Kidney (tissue), 14 donors: ENCODE data around the gene FN1. TPM values are rescaled to one million over a fixed set of nuclear protein-coding genes. Genes with fewer than 3 reads are reported as not detected.
A peak's percentile ranks its signal among the peaks of the same experiment; 100 is the strongest.

ENCODE experiments used
- DNase-seq, 5 donors: peaks; one replicate each; pipeline ENCODE4 v3.0.0-alpha.2; 2013 to 2020
- FAIRE-seq: peaks from 2 replicates; lab custom pipeline; 2012; peaks lifted over from hg19 to GRCh38; lab: Jason Lieb, UNC
- H3K27ac ChIP-seq, 2 donors: one replicate each; pipeline ENCODE4 v1.7.0; 2013; ENCODE audit warnings: low read depth in 2 of 2, low read length in 2 of 2, inconsistent platforms in 1 of 2
- H3K27me3 ChIP-seq: one replicate; pipeline ENCODE4 v1.7.1; 2013; ENCODE audit warnings: low read length, inconsistent platforms; ENCODE audit not compliant: control insufficient read depth, insufficient read depth
- H3K36me3 ChIP-seq, 3 donors: one replicate each; pipeline versions ENCODE4 v1.7.0 to v1.7.1; 2013; ENCODE audit warnings: low read length in 3 of 3, control low read depth in 1 of 3, inconsistent platforms in 1 of 3; ENCODE audit not compliant: insufficient read depth in 3 of 3, control insufficient read depth in 2 of 3
- H3K4me1 ChIP-seq, 3 donors: one replicate each; pipeline versions ENCODE4 v1.7.0 to v1.7.1; 2013; ENCODE audit warnings: low read length in 3 of 3, inconsistent platforms in 1 of 3, low read depth in 1 of 3; ENCODE audit not compliant: control insufficient read depth in 2 of 3, insufficient read depth in 2 of 3
- H3K4me3 ChIP-seq, 3 donors: one replicate each; pipeline versions ENCODE4 v1.7.0 to v1.8.1; 2013; ENCODE audit warnings: low read length in 3 of 3, control low read depth in 1 of 3, inconsistent platforms in 1 of 3
- H3K9ac ChIP-seq, 3 donors: one replicate each; pipeline versions ENCODE4 v1.7.0 to v1.7.1; 2013; ENCODE audit warnings: low read length in 3 of 3, control low read depth in 1 of 3, inconsistent platforms in 1 of 3
- H3K9me3 ChIP-seq, 3 donors: one replicate each; pipeline versions ENCODE4 v1.7.0 to v1.7.1; 2013; ENCODE audit warnings: low read length in 3 of 3, control low read depth in 1 of 3, inconsistent platforms in 1 of 3; ENCODE audit not compliant: control insufficient read depth in 2 of 3, insufficient read depth in 1 of 3
- intact Hi-C: fragments of 100-400 bp; cut with DNase I; formaldehyde crosslinking; loops from one replicate; pipeline ENCODE4 v1.11.1; 2022
- polyA plus RNA-seq: library from polyadenylated mRNA; stranded (reverse); fragments of 350-450 nt; fragmentation: Illumina TruSeq; extraction: RNeasy Lipid Tissue Mini Kit (QIAGEN cat#74804); gene quantifications from one replicate; pipeline ENCODE4 v1.2.3, GENCODE V29; 2014; ENCODE audit warnings: low read depth, low replicate concordance; ENCODE audit not compliant: insufficient read depth
- total RNA-seq: library from RNA; stranded (reverse); fragmentation: NEBNext Ultra II Directional; extraction: Animal tissue kit (Norgen Biotek cat#: 25700); gene quantifications from one replicate; pipeline ENCODE4 v1.2.1, GENCODE V29; 2021
- TF ChIP-seq, protein P1 (sequence below): IDR thresholded peaks from 3 replicates; pipeline ENCODE4 v1.5.1; 2012; ENCODE audit warnings: mild to moderate bottlenecking, moderate library complexity, borderline replicate concordance; ENCODE audit not compliant: insufficient read depth; ENCODE audit errors: extremely low read depth
- donor health status: control.
- donor health status: control.
- donor health status: control.
- donor health status: control.
- donor health status: control.
- donor health status: DM: yes; HTN: yes; CAD: no.
- donor health status: Normal renal cell carcinoma (clear cell type).

The FN1 gene
- total and polyA plus RNA-seq, 2 donors from 2014 or later: 92.1 to 289 TPM

DNA sequence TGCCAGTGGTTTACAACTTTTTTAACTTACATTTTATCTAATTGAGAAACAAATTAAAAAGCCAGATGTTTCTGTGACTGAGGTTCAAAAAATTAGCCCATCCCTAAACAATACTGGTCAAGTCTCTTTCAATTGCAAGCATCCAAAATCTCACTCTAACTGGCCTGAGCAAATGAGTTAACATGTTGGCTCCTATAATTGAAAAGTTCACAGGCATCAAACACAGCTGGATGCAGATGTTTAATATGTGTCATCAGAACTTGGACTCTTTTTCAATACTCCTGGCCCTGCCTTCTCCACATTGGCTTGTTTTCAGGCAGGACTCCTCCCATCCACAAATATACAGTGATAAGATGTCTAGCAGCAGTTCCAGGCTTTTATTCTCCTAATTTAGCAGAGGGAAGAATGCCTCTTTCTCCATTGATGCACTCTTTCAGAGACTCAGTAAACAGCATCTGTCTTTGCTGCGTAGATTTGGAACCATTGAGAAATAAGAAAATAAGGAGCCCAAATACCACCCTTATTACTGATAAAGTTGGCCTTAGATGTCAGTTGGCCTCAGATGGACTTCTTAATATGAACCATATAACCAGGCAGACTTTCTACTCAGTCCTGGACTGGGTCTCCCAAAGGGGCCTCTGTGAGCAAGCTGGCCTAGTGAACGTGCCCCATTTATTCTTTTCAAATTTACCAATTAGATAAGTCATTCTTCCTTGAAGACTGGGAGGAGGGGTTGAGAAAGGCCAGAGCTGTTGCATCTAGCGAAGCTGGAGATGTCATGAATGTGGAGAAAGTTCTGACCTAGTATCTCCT lies 30.4 kb upstream of the FN1 start:
- Histone ChIP-seq H3K9ac (no peak overlapping the region), H3K36me3 (no peaks in the 10 kb centered on the region), H3K4me3 (no peak overlapping the region), H3K27me3 (no peaks in the 10 kb centered on the region), H3K27ac (no peak overlapping the region), H3K4me1 (no peaks in the 10 kb centered on the region), H3K9me3 (no peaks in the 10 kb centered on the region)
- intact Hi-C loops: no loop called here
- TF ChIP-seq, protein P1, sequence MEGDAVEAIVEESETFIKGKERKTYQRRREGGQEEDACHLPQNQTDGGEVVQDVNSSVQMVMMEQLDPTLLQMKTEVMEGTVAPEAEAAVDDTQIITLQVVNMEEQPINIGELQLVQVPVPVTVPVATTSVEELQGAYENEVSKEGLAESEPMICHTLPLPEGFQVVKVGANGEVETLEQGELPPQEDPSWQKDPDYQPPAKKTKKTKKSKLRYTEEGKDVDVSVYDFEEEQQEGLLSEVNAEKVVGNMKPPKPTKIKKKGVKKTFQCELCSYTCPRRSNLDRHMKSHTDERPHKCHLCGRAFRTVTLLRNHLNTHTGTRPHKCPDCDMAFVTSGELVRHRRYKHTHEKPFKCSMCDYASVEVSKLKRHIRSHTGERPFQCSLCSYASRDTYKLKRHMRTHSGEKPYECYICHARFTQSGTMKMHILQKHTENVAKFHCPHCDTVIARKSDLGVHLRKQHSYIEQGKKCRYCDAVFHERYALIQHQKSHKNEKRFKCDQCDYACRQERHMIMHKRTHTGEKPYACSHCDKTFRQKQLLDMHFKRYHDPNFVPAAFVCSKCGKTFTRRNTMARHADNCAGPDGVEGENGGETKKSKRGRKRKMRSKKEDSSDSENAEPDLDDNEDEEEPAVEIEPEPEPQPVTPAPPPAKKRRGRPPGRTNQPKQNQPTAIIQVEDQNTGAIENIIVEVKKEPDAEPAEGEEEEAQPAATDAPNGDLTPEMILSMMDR: no peak
- DNase-seq (peak in 1 of 5 donors; percentile 60), FAIRE-seq (no peak)

DNA sequence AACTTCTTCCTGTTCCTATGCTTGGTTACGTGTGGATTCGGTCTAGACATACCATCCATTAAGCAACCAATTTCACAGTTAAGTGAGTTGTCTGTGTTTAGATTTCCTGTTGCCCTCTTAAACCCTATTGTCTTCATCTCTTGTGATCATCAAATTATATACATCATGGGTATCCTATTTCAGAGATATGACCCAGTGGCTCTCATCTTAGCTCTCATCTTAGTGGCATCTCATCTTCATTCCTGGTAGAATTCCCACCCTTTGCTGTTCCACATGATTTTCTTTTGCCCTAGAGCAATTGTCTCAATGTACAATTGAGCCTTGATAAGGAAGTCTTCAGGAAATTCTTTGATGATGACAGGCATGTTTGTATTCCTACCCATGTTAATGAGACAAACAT lies 29.4 kb upstream of the FN1 start:
- intact Hi-C loops: no loop called here

DNA sequence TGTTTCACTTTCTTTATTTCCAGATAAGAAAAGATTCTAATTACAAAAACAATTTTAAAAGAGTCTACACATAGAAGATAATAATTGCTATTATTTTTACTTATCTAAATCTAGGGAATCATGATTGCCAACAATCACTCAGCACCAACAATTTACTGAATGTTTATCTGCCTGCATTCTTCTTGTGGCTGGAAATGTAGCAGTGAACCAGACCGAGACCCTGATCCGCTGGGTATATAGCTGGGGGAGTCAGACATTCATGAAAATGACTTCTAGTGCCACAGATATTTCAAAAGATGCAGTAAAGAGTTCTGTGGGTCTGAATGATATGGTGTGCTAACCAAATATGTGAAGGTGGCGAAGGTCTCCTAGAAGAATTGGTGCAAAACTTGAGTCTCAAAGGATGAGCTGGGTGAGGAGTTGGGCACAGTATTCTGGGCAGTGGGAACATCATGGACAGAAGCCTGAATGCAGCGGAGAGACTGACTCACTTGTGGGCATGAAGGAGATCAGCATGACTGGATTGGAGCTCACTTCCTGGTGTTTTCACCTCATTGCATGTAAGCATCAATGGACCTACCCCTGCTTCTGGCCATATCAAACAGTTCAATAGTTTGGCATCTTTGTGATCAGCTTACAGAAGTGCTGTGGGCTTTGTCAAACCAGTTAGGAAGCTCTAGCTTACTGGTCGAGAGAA lies 26.1 kb upstream of the FN1 start:
- Histone ChIP-seq H3K9me3 (no peaks in the 10 kb centered on the region), H3K4me3 (no peak overlapping the region), H3K27ac (no peak overlapping the region), H3K36me3 (no peaks in the 10 kb centered on the region), H3K9ac (no peak overlapping the region), H3K4me1 (peaks cover 0 to 3% (median 0%) of the 10 kb centered on the region in 3 donors), H3K27me3 (no peaks in the 10 kb centered on the region)
- FAIRE-seq (no peak), DNase-seq (no peak)
- intact Hi-C loops: no loop called here
- TF ChIP-seq, protein P1: no peak

More for the DNA sequence above, 29.4 kb upstream of the FN1 start:
- Histone ChIP-seq H3K36me3 (no peaks in the 10 kb centered on the region), H3K4me3 (no peak overlapping the region), H3K27me3 (no peaks in the 10 kb centered on the region), H3K9ac (no peak overlapping the region), H3K27ac (no peak overlapping the region), H3K9me3 (no peaks in the 10 kb centered on the region), H3K4me1 (no peaks in the 10 kb centered on the region)
- DNase-seq (peak in 1 of 5 donors; percentile 20), FAIRE-seq (no peak)
- TF ChIP-seq, protein P1: no peak
